Chondrocyte (in vitro differentiated cells): ENCODE data around the gene ETV7. TPM values are rescaled to one million over a fixed set of nuclear protein-coding genes. Genes with fewer than 3 reads are reported as not detected.
A peak's percentile ranks its signal among the peaks of the same experiment; 100 is the strongest.

ENCODE experiments used
- DNase-seq: peaks from one replicate; pipeline ENCODE4 v3.0.0; 2021; ENCODE audit warnings: mixed read lengths, low spot score
- H3K27ac Mint-ChIP-seq: one replicate; pipeline ENCODE4 v1.8.0; 2021; ENCODE audit warnings: mild to moderate bottlenecking, moderate library complexity, mixed read lengths; ENCODE audit not compliant: unreplicated experiment
- H3K27me3 Mint-ChIP-seq: 2 replicates; pipeline ENCODE4 v1.8.0; 2021; ENCODE audit warnings: low read depth, mixed read lengths
- H3K36me3 Mint-ChIP-seq: 2 replicates; pipeline ENCODE4 v1.8.0; 2021; ENCODE audit warnings: low read depth, mixed read lengths
- H3K4me1 Mint-ChIP-seq: 2 replicates; pipeline ENCODE4 v1.8.0; 2021; ENCODE audit warnings: low read depth, mild to moderate bottlenecking, mixed read lengths
- H3K4me3 Mint-ChIP-seq: one replicate; pipeline ENCODE4 v1.8.0; 2021; ENCODE audit warnings: mild to moderate bottlenecking, moderate library complexity, mixed read lengths; ENCODE audit not compliant: unreplicated experiment
- H3K9me3 Mint-ChIP-seq: 2 replicates; pipeline ENCODE4 v1.8.0; 2021; ENCODE audit warnings: low read depth, mixed read lengths
- total RNA-seq: library from RNA; stranded (reverse); gene quantifications from 3 replicates; pipeline ENCODE4 v1.2.1, GENCODE V29; 2021
- TF ChIP-seq, protein P1 (sequence below): fragments of 200-600 bp; sonication (generic); IDR thresholded peaks from 2 replicates; pipeline ENCODE4 v1.5.0; 2021; ENCODE audit warnings: antibody characterized with exemption, mild to moderate bottlenecking, moderate library complexity

Gene ETV7
- total RNA-seq, 1 donor from 2014 or later = not detected

DNA sequence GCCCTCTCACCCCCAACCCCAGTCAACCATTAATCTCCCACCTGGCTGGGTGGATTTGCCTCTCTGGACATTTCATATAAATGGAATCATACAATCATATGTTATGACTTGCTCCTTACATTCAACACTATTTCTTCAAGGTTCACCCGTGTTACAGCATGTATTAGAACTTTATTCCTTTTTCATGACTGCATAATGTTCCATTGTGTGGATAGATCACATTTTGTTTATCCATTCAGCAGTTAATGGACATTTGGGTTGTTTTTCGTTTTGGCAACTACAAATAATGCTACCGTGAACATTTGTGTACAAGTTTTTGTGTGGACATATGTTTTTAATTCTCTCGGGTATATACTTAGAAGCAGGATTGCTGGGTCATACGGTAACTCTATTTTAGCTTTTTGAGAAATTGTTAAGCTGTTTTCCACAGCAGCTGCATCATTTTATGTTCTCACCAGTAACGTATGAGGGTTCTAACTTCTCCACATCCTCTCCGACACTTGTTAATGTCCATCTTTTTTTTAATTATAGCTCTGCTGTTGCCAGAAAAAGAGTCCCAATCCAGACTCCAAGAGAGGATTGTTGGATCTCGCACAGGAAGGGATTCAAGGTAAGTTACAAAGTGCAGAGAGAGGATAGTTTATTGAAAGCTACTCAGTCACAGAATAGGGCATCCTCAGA is 34.9 kb downstream of the ETV7 start:
- Mint-ChIP-seq H3K27me3 (peaks cover 3% of the 10 kb centered on the region), H3K4me3 (no peak overlapping the region)

DNA sequence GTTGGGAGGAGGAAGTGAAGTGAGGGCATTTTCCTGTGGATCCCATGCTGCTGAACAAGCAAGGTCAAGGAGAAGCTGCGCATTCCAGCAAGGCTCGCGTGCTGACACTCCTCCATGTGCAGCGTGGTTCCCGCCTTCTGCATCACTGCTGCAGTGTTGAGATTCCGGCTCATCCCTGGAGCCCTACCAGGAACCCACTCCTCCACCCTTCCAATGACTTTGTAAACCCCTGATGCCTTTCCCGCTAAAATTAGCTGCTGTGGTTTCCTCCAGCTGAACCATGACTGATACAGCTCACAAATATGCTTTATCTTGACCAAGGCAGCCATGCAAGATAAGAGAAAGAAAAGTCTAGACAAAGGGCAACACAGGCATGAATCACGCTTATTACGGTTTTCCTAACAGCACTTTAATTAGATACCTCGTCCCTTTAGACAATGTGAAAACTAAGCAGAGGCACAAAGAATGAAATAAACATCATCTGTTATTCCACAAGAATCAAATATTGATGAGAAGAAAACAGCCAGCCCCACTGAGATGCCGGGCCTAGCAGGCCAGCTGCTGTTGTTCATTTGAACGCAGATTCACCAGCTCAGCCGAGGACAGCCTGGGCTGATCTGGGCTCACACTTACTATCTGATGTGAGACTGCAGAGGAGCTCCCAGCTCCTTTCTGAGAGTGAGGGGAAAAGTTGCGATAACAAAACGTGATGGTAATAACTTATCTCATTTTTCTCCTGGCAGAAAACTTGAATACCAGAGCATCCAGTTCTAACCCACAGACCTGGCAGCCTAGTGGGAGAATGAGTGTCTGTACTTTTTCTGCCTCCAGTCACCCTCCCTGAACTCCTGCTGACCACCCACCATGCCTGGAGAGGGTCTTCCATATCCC is 36.5 kb downstream of the ETV7 start:
- Mint-ChIP-seq H3K27me3 (no peaks in the 10 kb centered on the region), H3K4me3 (no peak overlapping the region), H3K27ac (peak overlapping the region; percentile 73), H3K9me3 (peaks cover 4% of the 10 kb centered on the region), H3K4me1 (peaks cover 20% of the 10 kb centered on the region), H3K36me3 (no peaks in the 10 kb centered on the region)
- no peak for DNase-seq
- TF ChIP-seq, protein P1, sequence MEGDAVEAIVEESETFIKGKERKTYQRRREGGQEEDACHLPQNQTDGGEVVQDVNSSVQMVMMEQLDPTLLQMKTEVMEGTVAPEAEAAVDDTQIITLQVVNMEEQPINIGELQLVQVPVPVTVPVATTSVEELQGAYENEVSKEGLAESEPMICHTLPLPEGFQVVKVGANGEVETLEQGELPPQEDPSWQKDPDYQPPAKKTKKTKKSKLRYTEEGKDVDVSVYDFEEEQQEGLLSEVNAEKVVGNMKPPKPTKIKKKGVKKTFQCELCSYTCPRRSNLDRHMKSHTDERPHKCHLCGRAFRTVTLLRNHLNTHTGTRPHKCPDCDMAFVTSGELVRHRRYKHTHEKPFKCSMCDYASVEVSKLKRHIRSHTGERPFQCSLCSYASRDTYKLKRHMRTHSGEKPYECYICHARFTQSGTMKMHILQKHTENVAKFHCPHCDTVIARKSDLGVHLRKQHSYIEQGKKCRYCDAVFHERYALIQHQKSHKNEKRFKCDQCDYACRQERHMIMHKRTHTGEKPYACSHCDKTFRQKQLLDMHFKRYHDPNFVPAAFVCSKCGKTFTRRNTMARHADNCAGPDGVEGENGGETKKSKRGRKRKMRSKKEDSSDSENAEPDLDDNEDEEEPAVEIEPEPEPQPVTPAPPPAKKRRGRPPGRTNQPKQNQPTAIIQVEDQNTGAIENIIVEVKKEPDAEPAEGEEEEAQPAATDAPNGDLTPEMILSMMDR = no peak

More for the DNA sequence above, 34.9 kb downstream of the ETV7 start:
- peaks cover 18% of the 10 kb centered on the region for H3K4me1 Mint-ChIP-seq
- H3K9me3 Mint-ChIP-seq = peaks cover 4% of the 10 kb centered on the region
- DNase-seq = no peak
- TF ChIP-seq, protein P1 = no peak
- H3K27ac Mint-ChIP-seq = no peak overlapping the region
- no peaks in the 10 kb centered on the region for H3K36me3 Mint-ChIP-seq

DNA sequence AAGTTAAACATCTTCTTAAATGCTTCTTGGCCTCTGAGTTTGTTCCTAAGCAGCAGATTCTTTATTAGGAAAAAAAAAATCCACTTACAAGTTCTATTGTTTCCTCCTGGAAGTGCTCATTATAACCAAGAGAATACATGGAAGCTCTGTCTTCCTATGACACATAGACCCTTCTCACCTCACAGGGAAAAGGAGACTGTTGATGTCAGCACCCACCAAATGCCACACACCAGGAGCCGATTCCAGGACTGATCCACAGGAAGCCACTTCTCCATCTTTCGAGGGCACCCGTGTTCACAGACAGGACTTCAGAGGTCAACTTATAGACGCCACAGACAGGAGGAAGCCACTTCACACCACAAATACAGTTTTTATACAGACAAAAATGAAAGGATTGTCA is 37.4 kb downstream of the ETV7 start:
- Mint-ChIP-seq H3K4me3 (no peak overlapping the region), H3K27ac (peak overlapping the region; percentile 42), H3K27me3 (no peaks in the 10 kb centered on the region), H3K9me3 (peaks cover 4% of the 10 kb centered on the region), H3K4me1 (peaks cover 20% of the 10 kb centered on the region), H3K36me3 (no peaks in the 10 kb centered on the region)
- DNase-seq = no peak
- TF ChIP-seq, protein P1 = no peak

DNA sequence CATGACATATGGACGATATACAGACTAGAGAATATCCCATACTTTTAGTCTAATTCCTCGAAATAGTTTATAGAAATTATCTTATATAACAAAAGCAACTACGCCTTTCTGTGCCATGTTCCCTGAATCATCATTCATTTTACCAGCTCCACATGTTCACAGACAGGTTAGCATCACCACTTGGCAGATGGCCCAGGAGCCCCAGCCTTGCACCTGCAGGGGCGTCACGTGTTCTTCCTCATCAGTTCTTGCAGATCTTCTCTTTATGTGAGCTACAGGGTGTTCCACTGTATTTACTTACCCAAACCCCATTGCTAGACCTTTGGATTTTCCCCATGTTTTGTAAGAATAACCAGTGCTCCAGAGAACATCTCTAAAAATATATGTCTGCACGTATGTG is 38.2 kb downstream of the ETV7 start:
- Mint-ChIP-seq H3K9me3 (peaks cover 4% of the 10 kb centered on the region), H3K4me1 (peaks cover 20% of the 10 kb centered on the region), H3K27ac (no peak overlapping the region), H3K27me3 (no peaks in the 10 kb centered on the region), H3K36me3 (no peaks in the 10 kb centered on the region), H3K4me3 (no peak overlapping the region)
- TF ChIP-seq, protein P1 = no peak
- no peak for DNase-seq

DNA sequence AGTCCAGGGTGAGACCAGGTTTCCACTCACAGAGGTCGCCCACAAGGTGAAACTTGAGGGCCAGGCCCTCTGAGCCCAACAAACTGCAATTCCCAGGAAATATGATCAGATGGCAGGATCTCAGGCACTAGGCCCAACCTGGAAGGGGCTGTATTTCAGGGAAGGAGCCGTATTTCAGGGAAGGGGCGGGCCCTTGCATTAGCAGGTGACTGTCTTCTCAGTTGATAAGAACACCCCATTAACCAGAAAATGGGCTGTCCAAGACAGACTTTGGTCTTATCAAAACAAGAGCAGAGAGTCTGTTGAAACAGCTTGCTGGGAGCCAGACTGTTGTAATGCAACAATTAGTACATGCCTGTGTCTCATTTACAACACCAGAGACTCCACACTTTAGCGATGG is 39.8 kb downstream of the ETV7 start:
- TF ChIP-seq, protein P1 = no peak
- DNase-seq = no peak
- H3K9me3 Mint-ChIP-seq = peaks cover under 1% of the 10 kb centered on the region
- H3K27me3 Mint-ChIP-seq = peaks cover 3% of the 10 kb centered on the region
- no peak overlapping the region for H3K4me3 Mint-ChIP-seq
- peaks cover 20% of the 10 kb centered on the region for H3K4me1 Mint-ChIP-seq
- H3K36me3 Mint-ChIP-seq = peaks cover 2% of the 10 kb centered on the region
- no peak overlapping the region for H3K27ac Mint-ChIP-seq
